HuH-7 (cell line): ENCODE data around the gene PKD1L1.
"Not testable (repeated sequence)": the region's sequence is repeated elsewhere in the genome, so short reads cannot be mapped to it uniquely, and the experiment has no call there.

Experiments used
- DNase-seq: peaks from one replicate; pipeline ENCODE4 v3.0.0; 2011; ENCODE audit warnings: low spot score

PKD1L1 gene

DNA sequence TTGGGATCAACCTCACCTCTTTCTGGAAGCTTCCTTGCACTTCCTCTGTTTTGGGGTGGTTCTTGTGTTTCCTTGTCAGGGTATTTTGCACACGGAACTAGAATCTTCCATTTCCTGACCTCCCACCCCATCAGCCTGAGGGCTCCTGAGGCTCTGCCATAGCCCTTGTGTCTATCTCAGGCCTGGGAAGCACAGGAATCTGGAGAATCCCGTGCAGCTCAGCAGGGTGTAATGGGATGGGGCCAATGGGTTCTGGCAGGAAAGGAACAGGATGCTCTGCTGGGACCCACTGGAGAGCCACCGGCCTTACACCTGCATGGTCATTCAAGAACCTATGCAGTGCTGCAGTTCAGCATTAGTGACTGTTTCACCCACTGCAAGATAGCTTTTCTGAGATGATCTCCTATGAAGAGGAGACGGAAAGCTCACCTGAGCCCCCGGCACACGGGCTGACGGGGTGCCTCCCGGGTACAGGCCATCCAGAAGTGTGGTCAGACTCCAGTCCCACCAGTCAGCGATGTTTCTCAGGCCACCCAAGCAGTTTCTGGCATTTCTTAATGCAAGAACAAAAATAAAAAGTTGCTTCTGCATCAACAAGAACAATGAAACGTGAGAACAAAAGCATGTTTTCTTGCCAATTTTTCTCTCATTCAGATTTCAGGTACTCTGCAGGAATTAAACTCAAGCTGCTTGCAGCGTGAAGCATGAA, 133.2 kb downstream of the PKD1L1 start:
- no peak for DNase-seq

DNA sequence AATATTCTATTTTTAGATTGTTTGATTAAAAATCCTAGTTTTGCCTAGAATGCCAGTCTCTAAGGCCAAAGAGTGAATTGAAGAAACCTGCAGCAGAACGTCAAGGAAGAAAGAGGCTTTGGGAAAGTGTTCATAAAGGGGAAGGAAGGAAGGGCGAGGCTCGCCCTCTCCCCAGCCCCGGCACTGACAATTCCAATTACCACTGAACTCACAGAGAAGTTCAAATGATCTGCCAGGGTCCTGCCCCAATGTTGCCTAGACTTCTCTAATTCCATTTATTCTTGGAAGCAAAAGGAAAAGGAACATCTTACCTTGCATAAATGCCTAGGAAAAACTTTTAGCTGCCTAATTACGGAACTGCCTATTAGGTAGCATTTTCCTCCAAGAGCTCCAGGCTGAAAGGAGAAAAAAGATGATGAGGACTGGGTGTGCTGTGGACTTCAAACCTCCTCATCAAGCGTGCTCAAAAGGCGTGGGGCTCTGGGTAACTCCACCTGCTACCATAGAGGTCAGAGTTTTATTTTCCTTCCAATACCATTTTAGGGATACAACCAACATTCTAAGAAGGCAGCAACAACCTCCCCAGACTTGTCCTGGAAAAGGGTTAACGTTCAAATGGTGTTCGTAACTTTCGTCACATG, 134.5 kb downstream of the PKD1L1 start:
- DNase-seq = no peak

DNA sequence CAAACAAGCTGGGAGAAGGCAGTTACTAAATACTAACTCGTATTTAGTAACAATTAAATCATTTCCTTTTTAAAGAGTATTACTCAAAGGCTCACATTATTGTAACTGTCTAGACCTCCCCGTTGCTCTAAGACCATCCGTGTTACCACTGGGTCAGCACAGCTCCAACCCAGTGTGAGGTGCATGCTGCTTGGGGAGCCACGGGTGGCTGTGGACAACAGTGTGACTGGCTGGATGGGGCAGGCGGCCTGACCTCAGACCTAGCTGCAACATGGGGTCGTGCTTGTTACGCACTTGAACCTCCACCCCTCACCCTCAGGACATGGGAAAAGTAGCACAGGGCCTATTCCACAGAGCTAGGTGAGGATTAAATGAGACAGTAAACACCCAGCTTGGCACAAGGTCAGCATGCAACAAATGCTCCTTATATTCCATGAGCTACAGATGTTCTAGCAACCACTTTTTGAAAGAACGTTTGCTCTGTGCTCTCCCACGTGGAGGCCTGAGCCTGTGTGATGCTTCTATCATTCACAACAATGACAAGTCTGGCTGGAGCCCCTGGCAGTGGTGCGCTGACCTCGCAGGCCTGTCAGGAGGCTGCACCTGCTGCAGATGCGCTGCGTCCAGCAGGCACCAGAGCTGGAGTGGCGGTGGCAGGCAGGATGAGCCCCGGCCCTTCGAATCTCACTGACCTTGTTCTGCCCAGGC, 135.7 kb downstream of the PKD1L1 start:
- DNase-seq = no peak

DNA sequence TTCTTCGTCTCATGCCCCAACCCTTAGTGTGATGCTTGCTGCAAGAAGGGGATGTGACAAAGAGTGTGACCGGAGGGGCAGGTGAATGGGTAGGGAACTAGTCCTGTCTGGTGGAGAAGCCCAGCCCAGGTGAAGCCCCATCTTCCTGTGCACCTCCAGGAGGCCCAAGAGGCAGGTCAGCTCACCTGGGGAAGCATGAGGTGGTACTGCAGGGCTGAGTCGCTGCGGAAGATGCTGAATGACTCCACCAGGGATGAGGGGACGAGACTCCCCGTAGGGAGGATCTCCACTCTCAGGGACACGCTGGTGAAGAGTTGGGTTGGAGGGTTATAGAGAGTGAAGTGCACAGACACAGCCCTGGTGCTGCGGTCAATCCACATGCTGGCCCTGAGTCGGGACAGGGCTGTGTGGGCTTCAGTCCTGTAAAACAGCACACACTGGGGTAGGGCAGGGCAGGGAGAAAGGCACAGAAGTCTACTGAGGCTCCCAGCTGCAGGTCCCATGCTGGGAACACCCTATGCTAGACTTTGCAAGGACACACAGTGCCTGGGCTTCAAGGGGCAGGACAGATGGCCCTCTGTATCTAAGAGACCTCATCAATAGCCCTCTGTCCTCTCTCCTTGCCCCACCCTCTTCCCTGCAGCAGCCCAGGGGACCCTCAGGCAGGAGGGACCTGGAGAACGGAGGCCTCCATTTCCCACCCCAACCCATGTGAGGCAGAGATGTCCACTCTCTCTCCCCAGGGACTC, 136.5 kb downstream of the PKD1L1 start:
- DNase-seq = no peak

DNA sequence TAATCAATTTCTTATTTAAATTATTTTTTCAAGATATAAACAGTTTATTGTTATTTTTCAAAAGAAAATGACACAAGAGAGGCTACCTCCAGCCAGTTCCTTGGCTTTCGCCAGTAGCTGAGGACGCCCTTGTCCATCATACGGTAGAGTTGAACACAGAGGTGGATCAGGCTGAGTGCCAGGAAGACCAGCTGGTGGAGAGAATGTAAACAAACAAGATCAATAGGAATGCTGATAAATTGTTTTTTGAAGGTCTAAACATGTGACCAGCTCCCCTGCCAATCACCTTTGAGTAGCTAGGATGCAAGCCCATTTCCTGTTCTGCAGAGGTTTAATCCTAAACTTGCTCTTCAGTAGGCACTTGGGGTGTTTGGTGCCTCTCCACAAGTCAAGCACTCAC, 138.9 kb downstream of the PKD1L1 start:
- DNase-seq = no peak

DNA sequence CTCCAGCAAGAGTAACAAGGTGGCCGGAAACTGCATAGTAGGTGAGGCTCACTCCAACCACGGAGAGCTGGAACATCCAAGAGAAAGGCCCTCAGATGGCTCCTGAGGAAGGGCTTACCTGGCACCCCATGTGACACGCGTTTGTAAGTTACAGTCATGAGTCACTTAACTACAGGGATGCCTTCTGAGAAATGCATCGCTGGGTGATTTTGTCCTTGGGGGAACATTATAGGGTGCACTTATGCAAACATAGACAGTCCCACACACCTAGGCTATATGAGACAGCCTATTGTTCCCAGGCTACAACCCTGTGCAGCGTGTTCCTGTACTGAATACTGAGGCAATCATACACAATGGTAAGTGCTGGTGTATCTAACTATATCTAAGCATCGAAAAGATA, 139.9 kb downstream of the PKD1L1 start:
- no peak for DNase-seq

DNA sequence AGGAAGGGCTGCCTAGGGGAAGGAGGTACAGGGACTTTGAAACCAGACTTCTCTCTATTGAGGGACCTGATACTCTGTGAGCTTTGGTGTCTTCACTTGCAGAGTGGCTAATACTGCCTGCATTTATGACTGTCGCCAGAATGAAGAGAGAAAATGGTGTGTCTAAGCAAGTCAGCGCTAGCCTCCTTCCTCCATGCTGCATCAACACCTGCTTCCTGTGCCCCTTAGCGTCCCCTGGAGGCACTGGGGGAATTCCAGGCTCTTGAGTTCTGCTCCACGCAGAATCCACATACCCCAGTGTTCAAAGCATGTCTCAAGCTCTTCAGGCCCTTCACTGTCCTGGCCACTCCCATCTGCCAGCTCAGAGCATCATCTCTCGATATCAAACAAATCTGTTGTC, 140.5 kb downstream of the PKD1L1 start:
- DNase-seq = peak; percentile 43

DNA sequence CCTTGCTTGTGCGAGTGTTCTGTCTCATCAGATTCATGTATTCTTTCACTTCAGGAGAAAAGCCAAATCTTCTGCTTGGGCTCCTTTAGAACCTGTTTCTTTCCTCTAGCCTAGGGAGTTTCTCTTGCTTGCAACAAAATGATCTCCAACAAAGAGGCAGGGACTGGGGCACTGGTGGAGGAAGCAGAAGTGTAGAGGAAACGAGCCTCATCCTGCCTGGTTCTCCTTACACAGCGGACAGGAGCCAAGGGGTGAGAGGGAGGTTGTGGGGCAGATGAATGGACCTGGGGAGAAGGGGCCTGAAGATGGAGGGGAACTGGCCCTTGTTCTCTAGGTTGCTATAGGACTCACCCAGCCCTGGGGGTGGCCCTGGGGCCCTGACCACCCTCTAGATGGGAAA, 141.1 kb downstream of the PKD1L1 start:
- no peak for DNase-seq

DNA sequence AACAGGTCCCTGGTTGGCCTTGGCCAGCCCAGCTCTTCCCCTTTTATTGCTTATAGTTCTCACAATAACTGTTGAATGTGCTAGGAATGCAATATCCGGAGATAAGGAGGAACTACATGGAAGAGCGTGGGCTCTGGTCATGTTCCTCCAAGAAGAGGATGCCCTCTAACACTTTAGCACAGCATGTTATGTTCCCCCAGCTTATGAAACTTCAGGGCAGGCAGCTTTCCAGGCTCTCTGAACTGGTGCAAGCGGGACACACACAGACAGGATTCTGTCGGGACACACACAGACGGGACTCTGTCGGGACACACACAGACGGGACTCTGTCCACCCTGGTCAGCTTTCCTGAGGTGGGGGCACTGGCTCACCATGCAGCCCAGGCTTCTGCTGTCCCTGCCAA, 141.6 kb downstream of the PKD1L1 start:
- no peak for DNase-seq

DNA sequence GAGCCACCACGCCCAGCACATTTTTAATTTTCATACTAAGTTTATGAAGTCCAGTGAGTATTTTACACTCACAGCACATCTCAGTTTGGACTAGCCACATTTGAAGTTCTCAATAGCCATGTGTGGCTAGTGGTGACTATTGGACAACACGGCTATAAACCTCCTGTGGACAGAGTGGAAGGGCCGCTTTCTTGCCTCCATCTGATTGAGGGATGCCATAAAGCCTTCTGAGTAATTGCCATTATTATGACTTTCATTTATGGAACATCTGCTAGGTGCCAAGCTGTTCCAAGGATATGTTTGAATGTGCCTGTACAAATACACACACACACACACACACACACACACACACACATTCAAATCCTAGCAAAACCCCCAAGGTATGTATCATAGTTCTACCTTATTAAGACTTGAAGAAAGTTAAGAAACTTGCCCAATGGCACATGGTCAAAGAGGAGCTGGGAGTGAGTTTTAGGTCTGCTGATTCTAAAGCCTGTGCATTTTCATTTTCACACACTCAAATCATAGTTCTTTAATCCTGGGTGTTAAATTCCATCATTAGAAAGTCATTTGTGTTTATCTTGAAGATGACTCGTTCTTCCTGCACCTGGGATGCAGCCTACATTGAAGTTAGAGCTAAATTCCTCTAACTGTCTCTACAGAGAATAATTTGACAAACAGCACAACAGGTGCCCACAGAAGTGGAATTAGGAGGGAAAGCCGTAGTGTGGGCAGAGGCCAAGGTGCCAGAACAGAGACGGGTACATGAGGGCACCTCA, 143.3 kb downstream of the PKD1L1 start:
- no peak for DNase-seq

DNA sequence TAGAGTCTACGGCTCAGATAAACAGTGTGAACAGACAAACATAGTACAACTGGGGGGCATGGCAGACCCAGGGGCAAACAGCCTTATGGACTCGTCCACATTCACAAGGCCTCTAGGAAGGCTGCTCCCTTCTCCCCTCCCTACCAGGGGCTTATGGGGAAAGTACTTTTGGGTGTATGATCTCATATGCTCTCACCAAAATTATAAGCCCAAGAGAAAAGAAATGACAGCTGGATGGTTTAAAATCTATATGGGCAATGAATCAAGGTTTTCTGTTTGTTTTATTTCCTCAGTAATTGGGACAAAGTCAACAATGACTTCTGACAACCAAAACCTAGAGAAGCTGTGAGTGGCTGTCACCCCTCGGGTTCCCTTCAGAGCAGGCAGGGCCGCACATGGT, 144.4 kb downstream of the PKD1L1 start:
- no peak for DNase-seq

DNA sequence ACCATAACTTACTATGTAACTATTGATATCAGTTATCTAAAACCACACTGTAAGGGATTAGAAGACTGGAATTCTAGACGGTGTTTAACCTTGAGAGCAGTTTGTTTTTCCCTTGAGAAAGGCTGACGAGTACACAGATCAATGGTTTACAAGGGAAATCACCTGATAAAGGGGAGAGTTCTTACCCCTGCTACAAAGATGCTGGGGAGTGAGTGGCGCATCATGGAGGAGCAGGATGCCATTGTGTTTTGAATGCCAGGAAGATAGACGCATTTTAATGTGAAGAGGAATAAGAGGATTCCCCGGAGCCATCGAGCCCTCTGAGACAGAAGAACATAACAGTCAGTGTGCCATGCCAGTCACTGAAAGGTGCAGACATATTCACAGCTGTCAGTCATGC, 145.2 kb downstream of the PKD1L1 start:
- no peak for DNase-seq

DNA sequence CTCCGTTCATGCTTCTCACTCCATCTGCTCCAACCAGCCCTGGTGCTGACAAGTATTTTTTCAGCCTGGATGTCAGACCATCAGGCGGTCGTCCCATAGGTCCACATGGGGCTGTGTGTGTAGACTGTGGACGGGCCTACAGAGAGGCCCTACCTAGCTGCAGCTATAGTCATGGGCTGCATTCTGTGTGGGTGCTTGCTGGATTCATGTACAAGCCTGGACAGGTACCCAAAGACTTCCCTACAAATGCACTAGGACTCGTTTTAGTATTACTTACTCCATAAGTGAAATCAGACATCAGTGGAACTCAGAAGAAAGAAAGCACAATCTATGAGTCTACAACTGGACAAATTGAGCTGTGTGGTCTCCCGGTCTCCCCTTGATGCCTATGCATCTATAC, 146.8 kb downstream of the PKD1L1 start:
- DNase-seq = no peak

DNA sequence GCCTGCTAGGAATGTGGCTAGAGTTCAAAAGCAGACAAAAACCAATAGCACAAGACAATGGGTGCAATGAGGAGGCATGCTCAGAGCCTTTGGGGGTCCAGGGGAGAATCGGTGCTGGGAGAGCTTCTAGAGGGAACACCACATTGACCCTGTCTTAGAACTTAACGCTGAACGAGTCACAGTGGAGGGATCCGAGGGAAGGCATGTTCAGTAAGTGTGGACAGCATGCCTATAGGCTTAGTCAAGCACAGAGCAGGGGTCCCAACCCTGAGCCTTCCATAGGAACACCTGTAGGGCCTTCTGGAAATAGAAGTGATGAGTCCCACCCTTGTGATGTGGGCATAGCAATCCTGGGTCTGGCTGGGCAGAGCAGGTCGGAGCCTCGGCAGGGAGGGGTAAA, 148.7 kb downstream of the PKD1L1 start:
- DNase-seq = no peak

DNA sequence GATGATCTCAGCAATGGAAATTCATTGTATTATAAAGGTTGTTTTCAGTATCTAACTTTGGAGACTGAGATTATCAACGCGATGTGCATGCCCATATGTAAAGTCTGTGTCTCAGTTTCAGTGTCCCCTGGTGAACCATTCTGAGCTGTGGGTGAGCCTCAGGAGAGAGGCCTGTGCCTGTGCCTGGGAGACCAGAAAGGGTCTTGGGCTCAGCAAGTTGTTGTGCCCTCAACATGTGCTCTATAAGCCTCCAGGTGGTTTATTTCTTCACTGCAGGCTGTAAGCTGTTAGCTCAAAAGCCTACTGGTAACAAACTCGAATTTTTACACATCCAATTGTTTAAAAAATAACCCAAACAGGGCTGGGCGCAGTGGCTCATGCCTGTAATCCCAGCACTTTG, 151.9 kb downstream of the PKD1L1 start:
- no peak for DNase-seq

DNA sequence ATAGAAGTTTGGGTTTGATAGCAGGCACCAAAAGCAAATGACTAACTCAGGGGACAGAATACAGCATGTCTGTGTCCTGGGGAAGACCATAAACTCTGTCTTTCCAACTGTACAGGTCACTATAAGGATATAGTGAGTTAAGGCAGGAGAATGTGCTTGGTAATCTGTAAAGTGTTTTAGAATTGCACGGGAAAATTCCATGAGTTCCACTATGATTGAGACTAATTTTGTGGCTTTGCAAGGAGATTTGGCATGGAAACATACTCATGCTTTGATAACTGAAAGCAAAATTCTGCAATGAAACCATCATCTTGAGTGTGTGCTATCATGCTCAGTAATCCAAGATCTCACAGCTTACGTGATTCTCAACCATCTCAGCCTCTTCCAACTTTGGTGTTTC, 152.6 kb downstream of the PKD1L1 start:
- no peak for DNase-seq

DNA sequence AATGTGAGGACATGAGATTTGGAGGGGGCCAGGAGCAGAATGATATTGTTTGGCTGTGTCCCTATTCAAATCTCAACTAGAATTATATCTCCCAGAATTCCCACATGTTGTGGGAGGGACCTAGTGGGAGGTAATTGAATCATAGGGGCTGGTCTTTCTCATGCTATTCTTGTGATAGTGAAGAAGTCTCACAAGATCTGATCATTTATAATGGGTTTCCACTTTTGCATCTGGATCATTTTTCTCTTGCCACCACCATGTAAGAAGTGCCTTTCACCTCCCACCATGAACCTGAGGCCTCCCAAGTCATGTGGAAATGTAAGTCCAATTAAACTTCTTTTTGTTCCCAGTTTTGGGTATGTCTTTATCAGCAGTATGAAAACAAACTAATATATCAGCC, 153.1 kb downstream of the PKD1L1 start:
- DNase-seq = not testable (repeated sequence)

DNA sequence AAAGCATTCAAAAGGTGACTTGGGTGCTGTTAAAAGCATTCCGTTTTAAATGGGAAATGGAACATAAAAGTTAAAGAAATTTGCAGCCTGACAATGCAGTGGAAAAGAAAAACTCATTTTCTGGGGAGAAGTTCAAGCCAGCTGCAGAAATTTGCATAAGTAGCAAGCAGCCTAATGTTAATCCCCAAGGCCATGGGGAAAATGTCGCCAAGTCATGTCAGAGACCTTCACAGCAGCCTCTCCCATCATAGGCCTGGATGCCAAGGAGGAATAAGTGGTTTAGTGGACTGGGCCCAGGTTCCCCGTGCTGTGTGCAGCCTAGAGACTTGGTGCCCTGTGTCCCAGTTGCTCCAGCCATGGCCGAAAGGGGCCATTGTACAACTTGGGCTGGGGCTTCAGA, 154.2 kb downstream of the PKD1L1 start:
- DNase-seq = no peak

DNA sequence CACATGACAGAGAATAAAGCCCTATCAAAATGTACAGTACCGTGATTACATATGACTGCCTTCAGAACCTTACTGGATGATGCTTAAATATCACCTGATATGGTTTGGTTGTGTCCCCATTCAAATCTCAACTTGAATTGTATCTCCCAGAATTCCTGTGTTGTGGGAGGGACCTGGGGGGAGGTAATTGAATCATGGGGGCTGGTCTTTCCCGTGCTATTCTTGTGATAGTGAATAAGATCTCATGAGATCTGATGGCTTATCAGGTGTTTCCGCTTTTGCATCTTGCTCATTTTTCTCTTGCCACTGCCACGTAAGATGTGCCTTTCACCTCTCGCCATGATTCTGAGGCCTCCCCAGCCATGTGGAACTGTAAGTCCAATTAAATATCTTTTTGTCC, 155.1 kb downstream of the PKD1L1 start:
- not testable (repeated sequence) for DNase-seq

DNA sequence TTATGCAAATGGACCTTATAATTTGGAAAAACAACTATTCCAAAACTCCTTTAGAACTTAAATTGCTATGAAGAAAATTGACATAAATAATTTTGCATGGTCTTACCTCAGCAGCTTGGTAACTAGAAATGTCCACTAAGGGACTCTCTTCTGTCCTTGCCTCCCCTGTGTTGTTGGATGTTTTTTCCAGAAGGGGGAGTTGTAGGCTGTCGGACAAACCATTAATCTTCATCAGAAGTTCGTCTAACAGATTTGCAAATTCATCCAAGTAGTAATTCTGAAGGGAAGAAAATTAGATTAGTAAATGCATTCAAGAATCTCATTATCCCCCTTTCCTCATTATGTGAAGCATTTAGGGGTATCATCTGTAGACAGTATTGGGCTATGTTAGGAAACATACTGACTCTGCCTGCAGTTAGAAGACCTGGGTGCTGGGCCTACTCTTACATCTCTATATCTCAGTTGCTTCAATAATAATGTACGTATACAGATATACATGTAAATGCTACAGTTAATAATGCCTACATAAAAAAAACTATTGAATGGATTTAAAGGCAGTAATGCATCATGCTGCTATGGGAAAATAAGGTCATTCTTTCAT, 155.6 kb downstream of the PKD1L1 start:
- DNase-seq = no peak

DNA sequence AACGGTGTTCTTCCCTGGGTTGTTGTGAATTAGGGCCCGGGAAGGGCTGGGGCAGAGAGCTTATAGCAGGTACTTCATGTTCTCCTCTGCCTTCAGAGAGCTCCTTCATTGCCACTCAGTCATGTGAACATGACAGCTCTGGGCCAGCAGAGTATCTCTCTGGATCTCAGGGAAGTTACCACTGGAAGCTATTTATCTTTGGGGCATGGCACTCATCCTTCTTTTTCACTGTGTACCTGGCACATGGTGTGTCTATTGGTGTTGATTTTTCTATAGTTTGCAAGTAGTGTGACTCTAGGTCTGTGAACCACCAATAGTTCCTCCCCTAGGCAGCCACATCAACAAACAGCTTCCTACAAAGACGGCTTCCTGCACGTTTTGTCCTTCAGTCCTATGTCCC, 156.6 kb downstream of the PKD1L1 start:
- no peak for DNase-seq

DNA sequence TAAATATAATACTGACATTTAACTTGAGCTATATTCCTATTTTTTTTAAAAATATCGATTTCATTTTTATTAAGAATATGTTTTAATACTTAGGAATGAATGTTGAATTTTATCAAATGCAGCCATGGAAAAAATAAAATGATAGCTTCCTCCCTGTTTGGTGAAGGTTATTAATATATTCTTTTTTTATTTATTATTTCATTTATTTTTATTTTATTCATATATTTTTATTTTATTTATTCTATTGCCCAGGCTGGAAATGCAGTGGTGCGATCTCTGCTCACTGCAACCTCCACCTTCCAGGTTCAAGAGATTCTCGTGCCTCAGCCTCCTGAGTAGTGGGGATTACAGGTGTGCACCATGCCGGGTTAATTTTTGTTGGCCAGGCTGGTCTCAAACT, 160.2 kb downstream of the PKD1L1 start:
- no peak for DNase-seq
